BLaER1 treated with 17β-estradiol and CSF1 and Interleukin-3, amounts not matched to agents 10 nM and 100 nM (cell line): ENCODE results near the gene PSG2.
A peak's percentile ranks its signal among the peaks of the same experiment; 100 is the strongest.
"Not testable (repeated sequence)": the region's sequence is repeated elsewhere in the genome, so short reads cannot be mapped to it uniquely, and the experiment has no call there.

ENCODE experiments used
- H3K27ac ChIP-seq, 11 experiments: shearing (Covaris generic); formaldehyde crosslinking; 2 replicates each; pipeline ENCODE4 v1.8.1; 2022
- H3K27me3 ChIP-seq, 11 experiments: shearing (Covaris generic); formaldehyde crosslinking; 2 replicates each; pipeline ENCODE4 v1.8.1; 2022
- H3K36me3 ChIP-seq, 11 experiments: shearing (Covaris generic); formaldehyde crosslinking; 2 replicates each; pipeline ENCODE4 v1.8.1; 2022
- H3K4me1 ChIP-seq, 10 experiments: shearing (Covaris generic); formaldehyde crosslinking; 2 replicates each; pipeline ENCODE4 v1.8.1; 2022
- H3K4me2 ChIP-seq, 11 experiments: shearing (Covaris generic); formaldehyde crosslinking; 2 replicates each; pipeline ENCODE4 v1.8.1; 2022
- H3K4me3 ChIP-seq, 10 experiments: shearing (Covaris generic); formaldehyde crosslinking; 2 replicates each; pipeline ENCODE4 v1.8.1; 2022
- H3K9ac ChIP-seq, 11 experiments: shearing (Covaris generic); formaldehyde crosslinking; 2 replicates each; pipeline ENCODE4 v1.8.1; 2022
- H3K9me3 ChIP-seq, 11 experiments: shearing (Covaris generic); formaldehyde crosslinking; replicated peaks in 1 of 11; 2 replicates each; pipeline ENCODE4 v1.8.1; 2022
- H4K20me1 ChIP-seq, 11 experiments: shearing (Covaris generic); formaldehyde crosslinking; 2 replicates each; pipeline ENCODE4 v1.8.1; 2022
- Cebpa-rat ChIP-seq, 11 experiments: shearing (Covaris generic); IDR thresholded peaks; 2 replicates each; pipeline ENCODE4 v1.8.1; 2022

PSG2 gene

DNA sequence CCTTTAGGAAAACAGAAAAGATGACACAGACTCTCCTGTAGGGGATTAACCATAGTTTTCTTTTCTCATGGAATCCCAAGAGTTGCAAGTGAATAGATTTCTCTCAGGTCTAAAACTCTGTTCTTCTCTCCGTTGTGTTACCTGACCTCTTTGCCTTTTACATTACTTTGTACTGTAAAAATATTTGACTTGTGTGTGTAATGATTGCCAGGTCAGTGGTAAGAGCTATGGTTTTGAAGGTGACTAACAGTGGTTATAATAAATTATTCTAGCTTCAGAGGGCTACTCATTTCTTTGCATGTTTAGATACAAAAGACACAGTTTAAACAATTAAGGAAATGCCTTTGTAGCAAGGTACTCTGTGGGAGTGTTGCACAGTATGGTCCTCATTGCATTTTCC is 23.0 kb upstream of the PSG2 start:
- Histone ChIP-seq H3K9ac (no peak overlapping the region), H4K20me1 (no peaks in the 10 kb centered on the region), H3K27ac (no peak overlapping the region), H3K4me3 (no peak overlapping the region), H3K4me1 (no peaks in the 10 kb centered on the region), H3K36me3 (no peaks in the 10 kb centered on the region), H3K9me3 (peaks cover 23 to 39% (median 32%) of the 10 kb centered on the region in 11 experiments), H3K4me2 (no peak overlapping the region), H3K27me3 (no peaks in the 10 kb centered on the region)
- no peak for TF ChIP-seq Cebpa-rat (IDR thresholded peaks at IDR 0.05)

GRCh38 chr19:43104215-43104850 is 21.8 kb upstream of the PSG2 start:
- not testable (repeated sequence) for H3K4me1 ChIP-seq, H4K20me1 ChIP-seq, H3K4me3 ChIP-seq, H3K4me2 ChIP-seq, H3K9ac ChIP-seq, H3K27me3 ChIP-seq, H3K27ac ChIP-seq, H3K36me3 ChIP-seq
- peaks cover 23 to 39% (median 32%) of the 10 kb centered on the region in 11 experiments for H3K9me3 ChIP-seq

- Histone ChIP-seq H3K27ac (no peak overlapping the region), H3K9ac (no peak overlapping the region), H3K4me3 (no peak overlapping the region), H3K36me3 (no peaks in the 10 kb centered on the region), H4K20me1 (no peaks in the 10 kb centered on the region), H3K4me1 (no peaks in the 10 kb centered on the region), H3K9me3 (peaks cover 23 to 39% (median 32%) of the 10 kb centered on the region in 11 experiments), H3K4me2 (no peak overlapping the region), H3K27me3 (no peaks in the 10 kb centered on the region)
- TF ChIP-seq Cebpa-rat (IDR thresholded peaks at IDR 0.05), result no peak
Observed at GRCh38 chr19:43101950-43102349, 19.4 kb upstream of the PSG2 start.

- H3K27ac ChIP-seq, H3K4me2 ChIP-seq, H3K4me1 ChIP-seq, H4K20me1 ChIP-seq, H3K36me3 ChIP-seq, H3K9ac ChIP-seq, H3K4me3 ChIP-seq, H3K27me3 ChIP-seq: not testable (repeated sequence)
- peaks cover 12 to 21% (median 16%) of the 10 kb centered on the region in 11 experiments for H3K9me3 ChIP-seq
Observed at GRCh38 chr19:43098416-43098815, 15.9 kb upstream of the PSG2 start.

GRCh38 chr19:43087702-43088340 is 5.3 kb upstream of the PSG2 start:
- not testable (repeated sequence) for H3K36me3 ChIP-seq, H4K20me1 ChIP-seq, H3K9ac ChIP-seq, H3K9me3 ChIP-seq, H3K4me2 ChIP-seq, H3K27ac ChIP-seq, H3K4me3 ChIP-seq, H3K27me3 ChIP-seq
- H3K4me1 ChIP-seq, result peaks cover 0 to 10% (median 9%) of the 10 kb centered on the region in 10 experiments; a peak in 9 of 20 replicates

- not testable (repeated sequence) for H3K4me2 ChIP-seq, H3K27ac ChIP-seq, H3K36me3 ChIP-seq, H3K27me3 ChIP-seq, H4K20me1 ChIP-seq, H3K4me3 ChIP-seq, H3K9ac ChIP-seq, H3K9me3 ChIP-seq
- peaks cover 0 to 15% (median 9%) of the 10 kb centered on the region in 10 experiments; a peak in 9 of 20 replicates for H3K4me1 ChIP-seq
Observed at GRCh38 chr19:43085796-43086530, 3.5 kb upstream of the PSG2 start.

GRCh38 chr19:43084196-43084832 is 1.8 kb upstream of the PSG2 start:
- H3K27ac ChIP-seq, H3K9ac ChIP-seq, H3K9me3 ChIP-seq, H3K27me3 ChIP-seq, H4K20me1 ChIP-seq, H3K4me3 ChIP-seq, H3K36me3 ChIP-seq, H3K4me2 ChIP-seq: not testable (repeated sequence)
- H3K4me1 ChIP-seq, result peaks cover 0 to 15% (median 9%) of the 10 kb centered on the region in 10 experiments; a peak in 9 of 20 replicates

- H3K36me3 ChIP-seq, H3K4me3 ChIP-seq, H3K9me3 ChIP-seq, H3K27me3 ChIP-seq, H4K20me1 ChIP-seq, H3K27ac ChIP-seq, H3K9ac ChIP-seq: not testable (repeated sequence)
- Histone ChIP-seq H3K4me2 (peak overlapping the region in 2 of 11 experiments; percentile 12 to 18; a peak in 3 of 22 replicates), H3K4me1 (peaks cover 0 to 15% (median 9%) of the 10 kb centered on the region in 10 experiments; a peak in 9 of 20 replicates)
Observed at GRCh38 chr19:43083721-43084120, 1.2 kb upstream of the PSG2 start.

GRCh38 chr19:43078311-43078710 is 4.2 kb downstream of the PSG2 start:
- H3K9ac ChIP-seq, result no peak overlapping the region
- H3K4me3 ChIP-seq, result no peak overlapping the region
- TF ChIP-seq Cebpa-rat (IDR thresholded peaks at IDR 0.05), result no peak
- H3K4me1 ChIP-seq, result peaks cover 0 to 10% (median 4%) of the 10 kb centered on the region in 10 experiments; a peak in 8 of 20 replicates
- H3K27me3 ChIP-seq, result no peaks in the 10 kb centered on the region
- no peaks in the 10 kb centered on the region for H3K9me3 ChIP-seq
- H3K4me2 ChIP-seq, result no peak overlapping the region
- H4K20me1 ChIP-seq, result no peaks in the 10 kb centered on the region
- no peak overlapping the region for H3K27ac ChIP-seq
- no peaks in the 10 kb centered on the region for H3K36me3 ChIP-seq

DNA sequence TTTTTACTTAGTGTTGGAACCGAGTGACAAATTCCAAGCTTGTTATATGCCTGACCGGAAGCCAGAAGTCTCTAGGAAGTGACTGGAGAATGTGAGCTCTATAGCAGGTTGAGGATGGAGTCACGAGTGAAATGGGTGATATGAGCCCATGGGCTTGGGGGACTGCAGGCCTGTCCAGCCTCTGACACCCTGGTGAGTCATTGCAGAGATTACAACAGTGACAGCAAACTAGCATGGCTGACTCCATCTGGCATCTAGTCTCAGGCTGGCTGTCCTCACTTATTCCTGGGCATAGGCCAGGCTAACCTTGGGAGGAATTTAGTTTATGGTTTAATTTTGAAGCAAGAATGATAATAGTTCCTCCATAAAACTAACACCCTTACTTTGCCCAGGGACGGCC is 4.6 kb downstream of the PSG2 start:
- not testable (repeated sequence) for H4K20me1 ChIP-seq, H3K27ac ChIP-seq, H3K4me1 ChIP-seq, H3K4me2 ChIP-seq, H3K36me3 ChIP-seq, H3K9ac ChIP-seq, H3K27me3 ChIP-seq, H3K4me3 ChIP-seq, H3K9me3 ChIP-seq

GRCh38 chr19:43062418-43062817 is 20.1 kb downstream of the PSG2 start:
- H3K27me3 ChIP-seq, H3K36me3 ChIP-seq, H3K4me2 ChIP-seq, H3K9me3 ChIP-seq, H3K4me3 ChIP-seq, H3K27ac ChIP-seq, H3K9ac ChIP-seq, H3K4me1 ChIP-seq, H4K20me1 ChIP-seq: not testable (repeated sequence)

DNA sequence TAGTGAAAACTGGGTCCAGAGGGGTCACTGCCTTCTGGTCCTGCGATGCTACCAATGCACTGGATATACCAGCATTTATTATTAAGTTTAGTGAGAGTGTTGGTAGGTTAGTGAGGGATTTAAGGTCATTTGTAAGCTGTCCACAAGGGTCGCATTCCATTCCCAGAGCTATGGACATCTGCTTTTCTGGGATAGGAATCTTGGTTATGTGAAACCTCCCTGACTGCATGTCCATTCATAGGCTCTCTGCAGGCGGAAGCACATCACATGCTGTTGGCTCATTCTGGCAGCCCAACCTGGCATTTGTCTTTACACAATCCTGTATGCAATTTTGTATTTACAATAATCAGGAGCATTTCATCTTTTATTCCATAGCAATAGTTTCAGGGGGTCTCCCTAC is 21.2 kb downstream of the PSG2 start:
- not testable (repeated sequence) for H3K4me1 ChIP-seq, H4K20me1 ChIP-seq, H3K4me2 ChIP-seq, H3K27me3 ChIP-seq, H3K36me3 ChIP-seq, H3K9ac ChIP-seq, H3K27ac ChIP-seq, H3K4me3 ChIP-seq
- peaks cover 1 to 17% (median 13%) of the 10 kb centered on the region in 11 experiments; a peak in 18 of 22 replicates for H3K9me3 ChIP-seq

DNA sequence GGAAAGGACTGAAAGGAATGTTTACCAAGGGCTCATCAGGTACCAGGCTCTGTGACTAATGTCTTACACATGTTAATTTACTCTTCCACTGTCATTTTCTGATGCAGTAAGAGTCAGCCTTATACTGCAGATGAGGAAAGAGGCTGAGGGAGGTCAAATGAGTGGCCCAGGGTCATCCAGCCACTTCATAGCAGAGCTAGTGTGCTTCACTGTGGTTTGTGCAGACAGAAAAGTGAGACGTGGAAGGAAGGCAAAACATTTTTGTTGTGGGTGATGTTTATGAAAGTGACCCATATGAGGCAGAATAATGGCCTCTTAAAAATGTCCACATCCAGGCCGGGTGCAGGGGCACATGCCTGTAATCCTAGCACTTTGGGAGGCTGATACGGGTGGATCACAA is 22.2 kb downstream of the PSG2 start:
- H3K27me3 ChIP-seq, H3K27ac ChIP-seq, H3K4me2 ChIP-seq, H3K36me3 ChIP-seq, H3K9ac ChIP-seq, H3K4me1 ChIP-seq, H3K4me3 ChIP-seq, H4K20me1 ChIP-seq: not testable (repeated sequence)
- peaks cover 10 to 27% (median 22%) of the 10 kb centered on the region in 11 experiments for H3K9me3 ChIP-seq
